CD4-positive, alpha-beta T cell treated with Interferon gamma for 1 hour (primary cell): ENCODE data around the gene SYTL4.

ENCODE experiments used
- DNase-seq: peaks from one replicate; pipeline ENCODE4 v3.0.0-alpha.2; 2020

Gene SYTL4

GRCh38 chrX:100687546-100687945 lies 44.4 kb downstream of the SYTL4 start:
- DNase-seq: no peak

GRCh38 chrX:100687128-100687527 lies 44.8 kb downstream of the SYTL4 start:
- no peak for DNase-seq

GRCh38 chrX:100685997-100686305 lies 46.0 kb downstream of the SYTL4 start:
- DNase-seq: no peak

- DNase-seq: peak; percentile 52
Measured at GRCh38 chrX:100685284-100685996, 46.5 kb downstream of the SYTL4 start.

- DNase-seq: no peak
Measured at GRCh38 chrX:100682939-100683338, 49.0 kb downstream of the SYTL4 start.

GRCh38 chrX:100681599-100681998 lies 50.3 kb downstream of the SYTL4 start:
- DNase-seq: no peak

DNA sequence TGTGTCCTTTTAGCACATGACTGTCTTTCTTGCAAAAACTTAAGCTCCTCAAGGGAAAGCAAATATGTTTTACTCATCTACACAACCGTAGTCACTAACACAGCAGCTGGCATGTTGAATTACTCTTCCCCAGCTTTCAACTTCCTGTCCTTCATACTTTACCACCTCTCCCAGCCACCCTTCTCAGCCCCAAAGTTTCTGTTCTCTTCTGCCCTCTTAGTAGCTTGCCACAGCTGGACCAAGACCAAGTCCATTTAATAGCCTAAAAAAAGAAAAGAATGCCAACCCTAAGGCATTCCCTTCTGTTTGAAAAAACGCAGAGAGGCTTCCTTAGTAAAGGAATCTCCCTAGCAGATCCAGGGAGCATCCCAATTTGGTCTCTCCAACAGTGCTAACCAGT lies 51.2 kb downstream of the SYTL4 start:
- DNase-seq: no peak

DNA sequence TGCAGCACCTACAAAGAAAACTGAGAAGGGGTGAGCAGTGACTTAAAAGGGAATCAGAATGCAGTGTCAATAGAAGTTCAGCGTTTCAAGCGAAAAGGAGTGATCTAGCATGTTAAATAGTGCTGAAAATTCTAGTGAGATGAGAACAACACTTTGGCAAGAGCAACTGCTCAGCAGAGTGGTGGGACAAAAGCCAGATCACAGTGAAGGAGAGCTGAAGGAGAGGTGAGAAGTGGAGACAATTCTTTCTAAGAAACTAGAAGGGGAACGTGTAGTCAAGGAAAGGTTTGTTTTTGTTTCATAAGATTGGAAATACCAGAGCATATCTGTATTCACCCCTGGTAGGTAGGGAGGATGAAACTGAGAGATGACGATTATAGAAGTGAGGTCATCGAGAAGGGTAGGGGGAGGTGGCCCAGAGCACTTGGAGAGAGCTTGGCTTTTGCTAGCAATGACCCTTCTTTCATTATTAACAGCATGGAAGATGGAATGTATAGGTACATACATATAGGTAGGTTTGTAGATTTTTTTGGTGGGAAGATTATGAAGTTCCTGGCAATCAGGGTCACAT lies 54.2 kb downstream of the SYTL4 start:
- DNase-seq: no peak

GRCh38 chrX:100674705-100675104 lies 57.2 kb downstream of the SYTL4 start:
- DNase-seq: no peak

DNA sequence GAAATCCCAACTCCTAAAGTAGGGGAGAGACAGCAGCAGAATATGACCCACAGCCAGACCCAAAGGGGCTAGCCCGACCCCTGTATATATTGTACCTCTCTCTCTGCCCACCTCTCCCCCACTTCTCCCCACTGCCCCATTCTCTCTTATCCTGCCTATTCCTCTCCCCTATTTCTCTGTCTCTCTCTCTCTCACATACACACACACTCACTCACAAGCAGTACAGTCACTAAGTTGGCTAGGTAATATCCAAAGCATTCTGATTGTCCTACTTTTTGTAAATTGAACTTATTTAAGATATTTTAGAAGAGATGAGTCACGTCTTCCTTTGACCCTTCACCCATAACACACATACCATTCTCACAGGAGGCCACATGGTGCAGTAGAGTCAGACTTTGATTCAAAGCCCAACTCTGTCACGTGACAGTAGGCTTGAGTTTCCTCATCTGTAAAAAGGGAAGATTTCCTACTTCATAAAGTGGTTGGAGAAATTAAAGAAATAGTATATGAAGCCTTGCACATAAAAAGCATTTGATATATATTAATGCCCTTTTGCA lies 58.4 kb downstream of the SYTL4 start:
- DNase-seq: no peak

DNA sequence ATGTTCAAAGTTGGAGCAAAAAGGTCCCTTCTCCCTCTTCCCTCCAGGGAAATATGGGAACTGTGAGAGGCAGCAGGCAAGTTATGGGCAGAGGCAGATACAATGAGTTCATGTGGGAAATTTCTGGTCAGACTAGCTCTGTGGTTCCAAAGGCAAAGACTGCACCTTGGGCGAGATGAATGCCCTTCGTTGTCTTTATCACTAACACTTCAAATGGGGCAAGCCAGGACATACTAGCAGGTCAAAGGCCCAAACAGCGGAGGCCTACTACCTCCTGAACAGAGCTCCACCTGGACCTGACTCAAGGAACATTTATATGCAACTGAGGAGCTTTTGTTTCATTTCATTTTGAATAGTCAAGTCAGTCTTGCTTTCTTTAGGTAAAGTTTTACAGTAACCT lies 59.0 kb downstream of the SYTL4 start:
- no peak for DNase-seq

GRCh38 chrX:100663642-100664041 lies 68.3 kb downstream of the SYTL4 start:
- no peak for DNase-seq

DNA sequence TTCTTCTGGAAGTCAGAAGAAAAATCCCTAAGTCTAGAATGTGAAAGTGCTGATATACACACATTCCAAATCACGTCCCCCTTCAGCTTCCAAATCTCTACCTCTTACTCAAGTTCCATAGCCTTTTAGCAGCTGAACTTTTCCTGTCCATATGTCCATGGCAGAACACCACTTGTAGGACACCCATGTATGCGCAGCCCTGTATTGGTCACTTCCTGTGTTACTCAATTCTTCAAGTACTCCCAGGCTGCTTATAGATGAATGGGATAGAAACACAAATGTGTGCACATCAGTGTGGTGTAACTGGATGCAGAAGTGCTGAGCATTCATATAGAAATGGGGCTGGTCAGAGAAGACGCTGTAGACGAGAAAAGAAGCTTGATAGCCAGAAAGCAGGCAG lies 69.1 kb downstream of the SYTL4 start:
- no peak for DNase-seq

DNA sequence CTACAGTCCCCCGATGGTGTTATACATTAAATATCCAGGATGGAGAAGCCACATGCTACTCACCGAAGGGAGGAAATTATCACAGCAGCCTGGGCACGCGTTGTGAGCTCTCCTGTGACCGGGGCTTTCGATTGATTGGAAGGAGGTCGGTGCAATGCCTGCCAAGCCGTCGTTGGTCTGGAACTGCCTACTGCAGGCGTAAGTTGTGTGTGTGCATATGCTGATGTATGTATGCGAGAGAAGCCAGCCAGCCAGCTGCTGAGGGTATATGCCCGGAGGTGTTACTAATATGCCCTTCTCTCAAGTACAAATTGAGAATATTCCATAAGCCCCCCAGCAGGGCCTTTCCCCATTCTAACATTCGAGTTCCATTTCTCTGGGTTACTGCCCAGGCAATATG lies 69.8 kb downstream of the SYTL4 start:
- DNase-seq: no peak

GRCh38 chrX:100659431-100660137 lies 72.3 kb downstream of the SYTL4 start:
- no peak for DNase-seq

DNA sequence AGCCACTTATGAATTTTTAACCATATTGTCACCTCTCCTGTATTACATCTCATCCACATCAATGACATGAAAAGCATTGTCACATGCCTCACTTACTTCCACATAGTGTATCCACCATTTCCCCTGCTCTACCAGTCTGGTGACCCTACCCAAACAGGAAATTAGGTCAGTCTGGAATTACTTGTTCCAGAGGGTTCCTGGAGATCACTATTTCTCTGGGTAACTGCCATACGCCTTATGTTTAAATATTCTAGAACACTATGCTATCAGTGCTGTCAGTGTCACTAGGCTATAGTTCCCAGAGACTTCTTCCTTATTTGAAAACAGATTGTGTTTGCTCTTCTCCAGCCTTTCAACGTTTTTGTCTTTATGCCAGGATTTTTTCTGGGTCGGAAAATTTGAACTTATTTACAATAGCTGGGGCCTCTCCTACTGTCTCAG lies 73.0 kb downstream of the SYTL4 start:
- DNase-seq: no peak

DNA sequence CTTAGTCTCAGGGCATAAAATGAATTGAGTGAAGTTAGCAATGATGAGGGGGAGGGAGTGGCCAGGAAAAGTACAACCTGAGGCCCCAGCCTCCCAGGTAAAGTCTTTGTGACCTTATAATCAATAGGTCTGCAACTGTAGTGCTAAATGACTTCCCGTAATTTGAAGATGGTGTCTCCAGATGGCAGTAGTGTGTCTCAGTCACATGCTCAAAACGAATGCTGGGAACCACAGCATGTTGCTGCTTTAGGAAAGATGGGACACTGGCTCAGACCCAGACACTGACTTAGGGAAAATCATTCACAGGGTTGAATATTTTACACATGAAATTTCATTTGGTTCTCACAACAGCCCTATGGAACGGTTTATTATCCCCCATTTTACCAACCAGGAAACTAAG lies 77.7 kb downstream of the SYTL4 start:
- no peak for DNase-seq

- no peak for DNase-seq
Measured at GRCh38 chrX:100652266-100652665, 79.7 kb downstream of the SYTL4 start.

DNA sequence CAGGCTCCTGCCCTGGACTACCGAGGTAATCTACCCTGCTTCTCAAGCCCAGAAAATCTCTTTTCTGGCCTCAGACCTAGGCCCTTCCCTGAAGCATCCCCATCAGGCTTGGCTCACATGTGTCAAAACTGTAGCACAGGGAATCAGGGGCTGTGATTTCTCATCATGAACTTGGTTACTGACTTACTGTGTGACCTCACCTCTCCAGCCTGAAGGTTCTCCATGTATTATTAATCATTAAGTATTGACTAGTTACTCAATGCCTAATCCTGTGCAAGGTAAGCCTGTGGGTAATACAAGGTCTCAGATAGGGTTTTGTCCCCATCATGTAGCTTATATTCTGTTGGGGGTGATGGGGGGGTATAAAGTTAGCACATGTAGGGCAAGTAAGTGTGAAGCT lies 81.1 kb downstream of the SYTL4 start:
- DNase-seq: no peak

DNA sequence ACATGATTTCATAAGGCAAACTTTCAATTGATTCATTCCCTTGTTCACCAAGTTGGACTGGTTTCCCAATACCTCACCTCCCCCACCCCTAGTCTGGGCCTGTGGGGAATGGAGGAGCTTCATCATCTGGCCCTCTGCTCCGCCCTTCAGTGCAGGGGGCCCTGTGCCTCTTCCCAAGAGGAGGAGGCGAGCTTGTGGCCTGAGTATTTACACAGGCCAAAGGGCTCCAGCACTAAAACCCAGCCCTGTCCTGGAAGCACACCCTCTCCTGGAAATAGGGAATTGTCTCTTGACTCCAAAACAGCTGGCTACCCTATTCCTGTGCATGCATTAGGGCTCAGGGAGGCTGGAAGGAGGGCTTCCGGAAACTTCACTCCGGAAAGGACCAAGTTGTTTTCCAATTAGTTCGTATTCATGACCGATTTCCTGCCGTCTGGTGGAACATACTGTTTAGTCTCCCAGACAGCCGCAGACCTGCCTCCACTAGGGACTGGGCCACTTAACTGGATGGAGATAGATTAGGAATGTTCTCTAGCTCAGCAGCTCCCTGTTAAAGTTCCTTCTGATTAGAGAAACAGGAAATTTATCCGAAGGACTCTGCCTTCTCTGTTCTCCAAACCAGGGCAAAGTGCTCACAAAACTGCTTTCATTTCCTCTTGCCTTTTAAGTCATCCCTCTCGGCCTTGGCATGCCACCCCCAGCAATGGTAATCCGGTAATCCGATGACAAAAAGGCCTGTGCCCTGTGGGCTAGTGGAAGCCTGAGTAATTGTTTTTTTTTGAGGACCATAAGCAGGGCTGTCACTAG lies 82.2 kb downstream of the SYTL4 start:
- DNase-seq: no peak

DNA sequence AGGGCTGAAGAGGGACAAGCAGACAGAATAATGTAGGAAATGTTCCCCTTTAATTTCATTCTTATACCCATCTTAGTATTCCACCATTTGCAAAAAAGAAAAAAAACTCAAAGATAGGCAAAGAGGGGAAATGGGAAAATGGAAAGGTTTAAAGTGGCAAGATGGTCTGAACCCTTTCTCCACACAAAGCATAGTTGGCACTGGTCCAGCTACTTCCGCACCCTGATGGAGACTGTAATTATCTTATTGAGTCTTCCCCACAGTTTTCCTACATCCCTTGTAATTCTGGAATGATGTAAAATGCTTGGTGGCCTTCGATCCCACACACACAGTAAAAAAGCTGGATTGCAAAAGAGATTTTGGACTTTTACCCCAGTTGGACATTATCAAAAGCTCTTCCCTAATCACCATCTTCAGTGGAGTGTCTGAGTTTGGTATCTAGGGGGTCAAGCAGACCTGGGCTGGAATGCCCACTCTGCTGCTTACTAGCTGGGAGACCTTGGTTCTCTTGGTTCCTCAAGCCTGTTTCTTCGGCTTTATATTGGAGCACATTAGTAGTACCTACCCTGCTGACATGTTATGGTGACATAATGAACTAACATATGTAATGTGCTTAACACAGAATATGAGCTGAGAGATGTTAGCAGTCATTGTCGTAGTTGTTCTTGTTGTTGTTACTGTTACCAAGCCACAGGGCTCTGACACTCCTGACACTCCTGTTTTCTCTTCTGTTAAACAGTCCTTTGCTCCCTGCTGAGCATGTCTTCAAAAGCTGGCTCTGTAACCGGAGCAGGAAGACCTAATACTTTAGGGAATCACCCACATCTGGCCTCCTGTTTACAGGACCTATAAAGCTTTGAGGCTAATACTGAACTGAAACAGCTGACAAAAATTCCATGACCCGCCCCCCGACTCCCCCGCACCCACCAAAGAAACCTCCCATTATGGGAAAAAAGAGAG lies 83.2 kb downstream of the SYTL4 start:
- DNase-seq: no peak

GRCh38 chrX:100647739-100648138 lies 84.2 kb downstream of the SYTL4 start:
- no peak for DNase-seq
